Activated naive CD4-positive, alpha-beta T cell treated with anti-CD3 and anti-CD28 coated beads, Interleukin-2, amount 50 U/mL, for 72 hours (primary cell): Measurements from ENCODE around the gene RANBP17. TPM values are rescaled to one million over a fixed set of nuclear protein-coding genes. Genes with fewer than 3 reads are reported as not detected.

Source experiments
- ATAC-seq, 2 donors: fragments of 150-1000 bp; cut with Tn5 transposase; 2 replicates each; pipeline ENCODE4 v1.10.0; 2021; ENCODE audit warnings: mild to moderate bottlenecking in 2 of 2, moderate library complexity in 2 of 2
- DNase-seq, 2 donors: peaks; one replicate each; pipeline ENCODE4 v3.0.0; 2021 to 2022; ENCODE audit warnings: low spot score in 2 of 2
- H3K27ac Mint-ChIP-seq, 2 donors: one replicate each; pipeline ENCODE4 v1.8.0; 2022; ENCODE audit warnings: mild to moderate bottlenecking in 2 of 2, mixed read lengths in 2 of 2
- H3K36me3 Mint-ChIP-seq, 2 donors: one replicate each; pipeline ENCODE4 v1.8.0; 2022; ENCODE audit warnings: mixed read lengths in 2 of 2
- H3K9me3 Mint-ChIP-seq, 2 donors: one replicate each; pipeline ENCODE4 v1.8.0; 2022; ENCODE audit warnings: mixed read lengths in 2 of 2
- total RNA-seq, 2 donors: library from RNA; stranded (reverse); gene quantifications; one replicate each; pipeline ENCODE4 v1.2.3, GENCODE V29; 2022

RANBP17 gene
- total RNA-seq, 2 donors from 2014 or later = not detected

- Mint-ChIP-seq H3K9me3 (no peaks in the 10 kb centered on the region), H3K27ac (no peak overlapping the region), H3K36me3 (no peaks in the 10 kb centered on the region)
Measured at GRCh38 chr5:171192111-171192510, 330.3 kb downstream of the RANBP17 start.

GRCh38 chr5:171201310-171201709 is 339.5 kb downstream of the RANBP17 start:
- no peak for DNase-seq
- Mint-ChIP-seq H3K27ac (no peak overlapping the region), H3K9me3 (no peaks in the 10 kb centered on the region), H3K36me3 (no peaks in the 10 kb centered on the region)
- ATAC-seq = no peak

More at GRCh38 chr5:171192111-171192510, 330.3 kb downstream of the RANBP17 start:
- DNase-seq (no peak), ATAC-seq (no peak)

DNA sequence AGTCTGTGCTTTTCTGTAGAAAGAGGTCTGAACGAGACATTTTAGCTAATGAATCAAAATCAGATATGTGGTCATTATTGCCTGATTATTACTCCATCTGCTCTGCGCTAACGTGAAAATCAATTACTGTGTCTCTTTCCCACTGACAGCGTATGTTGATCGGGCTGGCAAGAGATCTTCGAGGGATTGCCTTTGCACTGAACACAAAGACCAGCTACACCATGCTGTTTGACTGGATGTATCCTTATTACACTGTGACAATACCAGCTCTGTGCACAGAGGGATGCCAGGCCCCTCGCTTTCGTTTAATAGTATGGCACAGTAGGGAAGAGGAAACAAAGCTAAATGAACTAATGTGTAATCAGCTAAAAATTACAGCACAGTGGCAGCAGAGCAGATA is 343.6 kb downstream of the RANBP17 start:
- Mint-ChIP-seq H3K27ac (no peak overlapping the region), H3K36me3 (no peaks in the 10 kb centered on the region), H3K9me3 (no peaks in the 10 kb centered on the region)
- DNase-seq (no peak), ATAC-seq (no peak)

GRCh38 chr5:171207256-171207847 is 345.5 kb downstream of the RANBP17 start:
- Mint-ChIP-seq H3K9me3 (no peaks in the 10 kb centered on the region), H3K36me3 (no peaks in the 10 kb centered on the region), H3K27ac (no peak overlapping the region)
- ATAC-seq = no peak
- DNase-seq = peak in 1 of 2 donors; percentile 29

GRCh38 chr5:171221916-171222315 is 360.1 kb downstream of the RANBP17 start:
- no peak for DNase-seq
- no peak for ATAC-seq
- H3K27ac Mint-ChIP-seq = no peak overlapping the region
- H3K9me3 Mint-ChIP-seq = no peaks in the 10 kb centered on the region
- H3K36me3 Mint-ChIP-seq = no peaks in the 10 kb centered on the region

- DNase-seq (no peak), ATAC-seq (no peak)
- Mint-ChIP-seq H3K9me3 (no peaks in the 10 kb centered on the region), H3K36me3 (no peaks in the 10 kb centered on the region), H3K27ac (no peak overlapping the region)
Measured at GRCh38 chr5:171223927-171224326, 362.1 kb downstream of the RANBP17 start.

- H3K9me3 Mint-ChIP-seq = no peaks in the 10 kb centered on the region
- H3K27ac Mint-ChIP-seq = no peak overlapping the region
- no peak for DNase-seq
- ATAC-seq = no peak
- H3K36me3 Mint-ChIP-seq = no peaks in the 10 kb centered on the region
Measured at GRCh38 chr5:171226096-171226754, 364.4 kb downstream of the RANBP17 start.

- ATAC-seq (no peak), DNase-seq (no peak)
- no peak overlapping the region for H3K27ac Mint-ChIP-seq
- no peaks in the 10 kb centered on the region for H3K36me3 Mint-ChIP-seq
- H3K9me3 Mint-ChIP-seq = no peaks in the 10 kb centered on the region
Measured at GRCh38 chr5:171226864-171227263, 365.0 kb downstream of the RANBP17 start.

DNA sequence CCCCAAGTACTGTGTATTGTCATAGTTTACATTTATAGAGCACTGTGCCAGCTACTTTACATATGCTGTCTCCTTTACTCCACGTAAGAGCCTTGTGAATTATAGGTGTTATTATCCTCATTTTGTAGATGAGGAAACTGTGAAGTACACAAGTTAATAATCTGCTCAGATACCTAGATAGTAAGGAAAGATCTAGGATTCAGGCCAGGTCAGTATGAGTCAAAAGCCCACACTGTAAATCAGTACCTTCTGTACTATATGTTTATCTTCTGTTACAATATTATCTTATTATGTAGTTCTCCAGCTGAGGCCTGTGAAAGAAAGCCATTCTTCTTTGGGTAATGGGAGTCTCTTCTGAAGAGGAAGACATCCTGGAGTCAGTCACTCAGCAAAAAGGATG is 374.8 kb downstream of the RANBP17 start:
- no peaks in the 10 kb centered on the region for H3K36me3 Mint-ChIP-seq
- ATAC-seq (no peak), DNase-seq (no peak)
- no peaks in the 10 kb centered on the region for H3K9me3 Mint-ChIP-seq
- H3K27ac Mint-ChIP-seq = no peak overlapping the region

DNA sequence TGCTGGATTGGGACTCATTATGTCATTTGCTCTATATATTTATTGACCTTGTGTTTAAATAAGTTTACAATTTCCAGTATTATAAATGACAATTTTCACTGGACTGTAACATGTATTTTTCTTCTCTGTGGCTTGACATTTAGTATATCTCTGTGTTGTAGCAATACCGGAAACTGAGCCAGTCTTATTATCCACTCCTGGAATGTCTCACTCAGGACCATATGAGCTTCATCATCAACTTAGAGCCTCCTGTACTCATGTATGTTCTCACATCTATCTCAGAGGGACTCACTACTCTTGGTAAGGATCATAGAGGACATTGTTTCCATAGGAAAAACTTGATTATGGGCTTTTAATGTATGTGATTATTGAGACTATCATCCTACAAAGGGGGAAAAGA is 380.7 kb downstream of the RANBP17 start:
- Mint-ChIP-seq H3K27ac (no peak overlapping the region), H3K36me3 (no peaks in the 10 kb centered on the region), H3K9me3 (peaks cover 0 to under 1% of the 10 kb centered on the region in 2 donors)
- no peak for DNase-seq
- no peak for ATAC-seq

DNA sequence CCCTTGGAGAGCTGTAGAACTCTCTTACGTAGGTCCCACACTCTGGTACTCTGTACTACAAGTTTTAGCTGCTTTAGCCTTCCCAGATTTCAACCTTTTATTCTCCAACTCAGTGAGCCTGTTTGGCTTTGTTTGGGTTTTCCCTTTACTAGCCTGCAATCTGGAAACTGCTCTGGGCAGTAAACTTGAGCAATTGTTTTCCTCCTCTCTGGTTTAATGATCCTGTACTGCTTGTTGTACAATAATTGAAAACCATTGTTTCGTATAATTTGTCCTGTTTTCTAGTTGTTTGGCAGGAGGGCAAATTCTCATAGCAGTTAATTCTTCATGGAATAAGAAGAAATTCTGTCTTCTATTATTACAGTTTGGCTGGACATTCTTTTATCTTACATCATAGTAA is 384.4 kb downstream of the RANBP17 start:
- DNase-seq = no peak
- Mint-ChIP-seq H3K36me3 (peaks cover 6 to 14% of the 10 kb centered on the region in 2 donors), H3K27ac (no peak overlapping the region), H3K9me3 (peaks cover 13 to 17% of the 10 kb centered on the region in 2 donors)
- ATAC-seq = no peak

GRCh38 chr5:171249460-171249859 is 387.6 kb downstream of the RANBP17 start:
- Mint-ChIP-seq H3K27ac (no peak overlapping the region), H3K36me3 (peaks cover 6 to 14% of the 10 kb centered on the region in 2 donors), H3K9me3 (peaks cover 13 to 17% of the 10 kb centered on the region in 2 donors)
- DNase-seq = no peak
- no peak for ATAC-seq

DNA sequence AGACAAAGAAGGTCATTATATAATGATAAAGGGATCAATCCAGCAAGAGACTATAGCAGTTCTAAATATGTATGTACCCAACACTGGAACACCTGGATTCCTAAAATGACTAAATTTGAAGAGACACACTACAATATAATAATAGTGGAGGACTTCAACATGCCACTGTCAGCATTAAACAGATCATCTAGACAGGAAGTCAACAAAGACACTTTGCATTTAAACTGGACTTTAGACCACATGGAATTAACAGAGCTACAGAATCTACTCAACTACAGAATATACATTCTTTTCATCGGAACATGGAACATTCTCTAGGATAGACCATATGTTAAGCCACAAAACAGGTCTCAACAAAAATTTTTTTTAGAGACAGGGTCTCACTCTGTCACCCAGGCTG is 388.9 kb downstream of the RANBP17 start:
- Mint-ChIP-seq H3K27ac (no peak overlapping the region), H3K9me3 (peaks cover 13 to 17% of the 10 kb centered on the region in 2 donors), H3K36me3 (peaks cover 6 to 14% of the 10 kb centered on the region in 2 donors)
- ATAC-seq (no peak), DNase-seq (no peak)

GRCh38 chr5:171251519-171251918 is 389.7 kb downstream of the RANBP17 start:
- no peak overlapping the region for H3K27ac Mint-ChIP-seq
- peaks cover 13 to 17% of the 10 kb centered on the region in 2 donors for H3K9me3 Mint-ChIP-seq
- ATAC-seq (no peak), DNase-seq (no peak)
- peaks cover 6 to 14% of the 10 kb centered on the region in 2 donors for H3K36me3 Mint-ChIP-seq

GRCh38 chr5:171252674-171253073 is 390.9 kb downstream of the RANBP17 start:
- ATAC-seq = no peak
- no peak for DNase-seq
- Mint-ChIP-seq H3K36me3 (peaks cover 6 to 14% of the 10 kb centered on the region in 2 donors), H3K9me3 (peaks cover 13 to 15% of the 10 kb centered on the region in 2 donors), H3K27ac (no peak overlapping the region)

DNA sequence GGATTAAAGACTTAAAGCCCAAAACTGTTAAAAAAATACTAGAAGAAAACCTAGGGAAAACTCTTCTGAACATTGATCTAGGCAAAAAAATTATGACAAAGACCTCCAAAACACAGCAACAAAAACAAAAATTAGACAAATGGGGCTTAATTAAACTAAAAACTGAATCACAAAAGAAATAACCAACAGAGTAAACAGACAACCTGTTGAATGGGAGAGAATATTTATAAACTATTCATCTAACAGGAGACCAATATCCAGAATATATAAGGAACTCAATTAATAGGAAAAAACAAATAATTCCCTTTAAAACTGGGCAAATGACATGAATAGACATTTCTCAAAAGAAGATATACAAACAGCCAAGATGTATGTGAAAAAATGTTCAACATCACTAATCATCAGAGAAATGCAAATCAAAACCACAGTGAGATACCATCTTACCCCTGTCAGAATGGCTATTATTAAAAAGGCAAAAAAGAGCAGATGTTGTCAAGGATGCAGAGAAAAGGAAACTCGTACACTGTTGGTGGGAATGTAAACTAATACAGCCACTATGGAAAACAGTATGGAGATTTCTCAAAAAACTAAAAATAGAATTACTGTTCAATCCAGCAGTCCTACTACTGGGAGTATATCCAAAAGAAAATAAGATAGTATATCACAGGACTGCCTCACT is 397.1 kb downstream of the RANBP17 start:
- H3K36me3 Mint-ChIP-seq = no peaks in the 10 kb centered on the region

GRCh38 chr5:171261361-171261760 is 399.5 kb downstream of the RANBP17 start:
- no peak overlapping the region for H3K27ac Mint-ChIP-seq
- ATAC-seq (no peak), DNase-seq (no peak)
- H3K36me3 Mint-ChIP-seq = no peaks in the 10 kb centered on the region
- no peaks in the 10 kb centered on the region for H3K9me3 Mint-ChIP-seq

More for the DNA sequence above, 397.1 kb downstream of the RANBP17 start:
- no peak for DNase-seq
- Mint-ChIP-seq H3K27ac (no peak overlapping the region), H3K9me3 (no peaks in the 10 kb centered on the region)
- no peak for ATAC-seq
